GM21423 (cell line): ENCODE data around the gene SLC39A12.

Source experiments
- ATAC-seq: cut with Tn5 transposase; IDR thresholded peaks from one replicate; pipeline ENCODE4 v1.9.1; 2021; ENCODE audit warnings: mild to moderate bottlenecking, moderate library complexity; ENCODE audit not compliant: unreplicated experiment

SLC39A12 gene

DNA sequence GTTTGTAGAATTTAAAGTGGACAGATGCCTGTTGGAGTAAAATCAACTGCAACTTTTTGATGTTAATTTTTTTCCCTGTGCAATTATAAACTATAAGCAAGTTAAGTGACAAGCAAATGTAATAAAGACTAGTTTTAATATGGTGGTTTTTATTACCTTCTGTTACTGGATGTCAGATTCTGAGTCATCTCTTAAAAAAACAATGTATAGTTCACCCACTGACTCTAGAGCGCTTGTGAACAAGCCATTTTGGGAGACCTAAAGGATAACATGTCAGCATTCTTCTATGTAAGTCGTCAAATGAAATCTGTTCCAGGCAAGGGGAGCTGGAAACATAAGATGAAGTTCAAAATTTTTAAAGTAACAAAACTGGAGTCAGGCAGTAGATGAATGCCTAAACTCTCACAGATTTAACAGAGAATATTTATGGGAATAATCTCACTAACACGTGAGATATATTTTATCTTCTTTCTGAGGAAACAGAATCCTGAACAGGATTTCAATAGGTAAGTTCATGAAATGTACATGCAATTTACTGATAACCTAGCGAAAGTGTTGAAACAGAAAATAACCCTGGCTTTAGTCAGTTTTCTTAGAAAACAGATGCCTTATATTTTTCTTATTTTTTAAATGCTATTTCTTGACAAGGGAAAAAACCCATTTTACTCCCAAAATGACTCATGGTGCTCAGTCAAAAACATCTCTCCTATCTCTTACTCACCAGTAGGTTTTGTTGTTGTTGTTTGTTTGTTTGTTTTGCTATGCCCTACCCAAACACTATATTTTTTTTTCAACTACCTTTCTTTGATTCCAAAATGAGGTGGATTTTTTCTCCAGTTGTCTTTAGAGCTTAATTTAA, 91.7 kb downstream of the SLC39A12 start:
- no peak for ATAC-seq

DNA sequence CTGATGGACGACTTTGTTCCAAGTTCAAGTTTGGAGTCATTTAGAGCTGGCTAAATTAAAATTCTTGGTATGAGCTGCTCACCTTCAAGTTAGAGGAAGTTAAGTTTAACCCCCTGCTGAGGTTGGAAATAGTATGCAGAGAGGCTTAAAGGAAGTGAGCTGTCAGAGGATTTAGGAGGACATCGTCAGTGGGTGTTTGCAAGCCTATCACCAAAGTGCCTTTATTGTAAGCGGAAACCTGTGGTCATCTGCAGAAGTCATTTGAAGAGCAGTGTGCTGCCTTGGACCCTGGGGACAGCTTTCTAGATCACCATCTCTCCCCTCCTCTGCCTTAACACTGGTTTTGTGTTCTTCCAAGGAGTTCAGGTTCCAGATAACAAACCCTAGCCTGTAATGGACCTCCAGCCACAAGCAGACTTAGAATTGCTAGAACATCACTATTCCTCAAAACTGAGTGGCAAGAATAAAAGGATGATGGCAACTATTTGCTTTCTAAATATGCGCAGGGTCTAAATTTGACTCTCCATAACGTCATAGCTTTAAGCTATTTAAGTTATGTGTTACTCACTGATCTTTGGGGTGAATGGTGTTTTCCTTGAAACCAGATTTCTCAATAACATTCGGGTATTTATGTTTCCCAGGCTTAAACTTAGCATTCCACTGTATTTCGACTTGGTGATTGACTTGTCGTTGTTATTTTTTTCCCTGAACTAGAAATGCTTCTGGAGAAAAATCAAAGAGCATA, 93.4 kb downstream of the SLC39A12 start:
- no peak for ATAC-seq

DNA sequence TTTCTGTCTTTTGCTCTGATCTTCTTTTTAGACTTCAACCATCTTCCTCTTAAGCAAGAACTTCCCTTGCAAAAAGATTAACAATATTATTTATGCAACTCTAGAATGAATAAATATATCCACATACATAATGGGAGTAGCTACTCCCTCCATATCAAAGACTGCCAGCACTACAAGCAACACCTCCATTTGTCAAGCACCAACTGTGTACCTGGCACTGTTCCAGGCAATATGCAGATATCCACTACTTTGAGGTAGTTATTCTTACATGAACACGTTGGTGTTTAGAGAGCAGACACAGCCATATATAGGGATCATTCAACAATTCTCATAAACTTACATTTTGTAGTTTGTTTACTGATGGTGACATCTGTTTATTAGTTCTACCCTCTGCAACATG, 104.9 kb downstream of the SLC39A12 start:
- no peak for ATAC-seq

DNA sequence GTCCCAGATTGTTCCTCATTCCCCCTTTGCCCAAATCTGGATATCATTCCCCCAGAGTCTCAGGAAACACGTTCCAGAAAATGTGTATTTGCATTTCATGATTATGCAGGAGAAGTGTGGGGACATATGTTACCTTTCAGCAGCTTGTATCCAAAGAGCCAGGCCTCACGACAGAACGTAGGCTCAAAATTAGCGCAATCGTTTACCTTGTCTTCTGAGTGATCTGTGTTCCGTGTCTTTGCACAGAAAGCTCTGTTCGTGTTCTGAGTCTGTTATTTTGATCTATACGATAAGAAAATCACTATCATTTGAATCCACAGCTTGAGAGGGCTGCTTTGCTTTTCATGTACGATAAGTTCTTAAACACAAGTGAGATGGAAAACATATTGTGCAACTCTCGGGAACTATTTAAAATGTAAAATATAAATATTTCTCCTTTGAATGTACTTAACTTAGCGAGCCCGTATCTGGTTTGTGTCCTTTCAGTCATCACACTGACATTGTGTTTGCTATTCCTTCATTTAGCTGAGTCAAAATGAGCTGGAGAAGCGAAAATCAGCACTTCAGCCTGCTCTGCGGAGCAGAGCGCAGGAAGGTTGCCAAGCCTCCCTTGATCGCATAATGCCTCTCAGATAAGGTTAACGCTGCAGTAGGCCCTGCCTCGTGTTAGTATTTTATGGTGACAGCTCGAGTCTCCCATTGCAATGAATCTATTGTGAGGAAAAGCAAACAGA, 108.3 kb downstream of the SLC39A12 start:
- ATAC-seq, result no peak

DNA sequence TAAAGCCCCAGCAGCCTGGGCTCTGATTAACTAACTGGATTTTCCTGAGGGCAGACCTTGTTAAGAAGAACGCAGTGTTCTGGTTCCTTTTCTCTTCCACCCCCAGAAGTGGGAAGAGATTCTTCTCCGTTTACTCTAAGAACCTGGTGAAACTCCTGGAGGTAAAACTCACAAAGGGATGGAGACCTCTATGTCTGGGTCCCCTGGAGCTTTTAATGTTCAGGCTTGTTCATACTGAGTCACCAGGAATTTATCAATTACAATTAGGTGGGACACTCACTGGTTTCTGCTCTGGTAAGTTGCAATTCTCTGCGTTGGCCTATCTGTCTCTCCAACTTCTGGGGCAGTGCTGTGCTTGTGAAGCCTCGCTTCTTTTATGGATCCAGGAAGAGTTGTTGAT, 115.2 kb downstream of the SLC39A12 start:
- ATAC-seq, result no peak

DNA sequence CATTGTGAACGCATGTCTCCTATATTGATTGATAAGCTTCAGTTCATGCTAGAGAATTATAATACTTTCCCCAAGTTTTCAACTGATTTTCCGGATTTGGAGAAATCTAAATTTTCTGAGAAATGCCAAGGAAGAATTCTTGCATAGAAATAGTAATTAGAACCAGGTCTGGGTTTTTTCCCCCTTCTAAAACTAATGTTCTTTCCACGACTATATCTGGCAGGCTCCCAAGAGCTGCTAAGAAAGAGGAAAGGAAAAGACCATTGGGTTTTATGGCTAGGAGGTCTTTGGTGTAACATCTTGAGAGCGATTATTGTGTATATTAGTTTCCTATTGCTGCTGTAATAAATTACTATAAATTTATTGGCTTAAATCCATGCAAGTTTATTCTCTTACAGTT, 116.7 kb downstream of the SLC39A12 start:
- ATAC-seq, result no peak

DNA sequence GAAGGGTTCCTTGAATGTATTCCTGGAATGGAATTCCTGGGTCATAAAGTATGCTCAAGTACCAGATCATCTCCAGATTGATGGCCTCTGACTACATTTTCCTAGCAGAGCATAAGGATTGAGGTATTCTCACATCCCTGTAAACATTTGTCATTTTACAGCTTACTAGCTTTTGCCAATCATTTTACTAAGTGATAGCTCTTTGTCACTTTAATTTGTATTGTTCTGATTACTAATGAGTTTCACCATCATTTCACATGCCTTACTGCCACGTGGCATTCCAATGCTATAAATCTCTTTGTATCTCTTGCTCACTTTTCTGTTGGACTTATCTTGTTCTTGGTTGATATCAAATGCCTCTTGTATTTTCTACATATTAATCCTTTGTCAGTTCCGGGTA, 119.9 kb downstream of the SLC39A12 start:
- no peak for ATAC-seq

DNA sequence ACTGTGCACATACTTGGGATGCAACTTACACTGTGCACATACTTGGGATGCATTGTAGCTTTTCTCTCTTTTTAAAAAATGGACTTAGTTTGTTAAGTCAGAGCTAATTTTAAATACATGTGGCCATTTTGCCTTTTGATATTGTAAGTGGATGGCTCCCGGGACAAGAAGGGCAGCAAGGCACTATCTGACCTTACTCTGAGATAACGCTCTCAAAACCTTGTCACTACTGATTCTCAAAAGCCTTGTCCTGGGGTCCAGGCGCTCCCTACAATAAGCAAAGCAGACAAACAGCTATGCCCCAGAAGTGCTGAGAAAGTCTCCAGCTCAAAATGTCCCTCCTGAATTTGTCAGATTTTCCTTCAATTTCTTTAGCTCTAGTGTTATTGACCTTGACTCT, 121.6 kb downstream of the SLC39A12 start:
- ATAC-seq, result no peak

DNA sequence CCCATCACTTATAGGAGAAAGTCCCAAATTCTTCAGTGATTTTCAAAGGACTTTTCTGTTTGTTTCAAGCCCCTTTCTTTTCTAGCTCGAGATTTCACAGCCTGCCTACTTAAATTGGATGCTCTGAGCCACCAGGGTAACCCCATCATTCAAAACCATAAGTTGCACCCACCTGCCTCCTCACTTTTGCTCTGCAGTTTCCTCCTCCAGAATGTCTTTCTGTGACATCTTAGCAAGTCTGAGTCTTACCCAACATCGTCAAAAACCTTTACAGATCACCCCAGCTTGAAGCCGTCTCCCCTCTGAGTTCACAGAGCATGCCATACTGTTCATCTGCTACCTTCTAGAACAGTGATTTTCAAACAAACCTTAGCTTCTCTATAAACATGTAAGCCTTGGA, 124.2 kb downstream of the SLC39A12 start:
- no peak for ATAC-seq

DNA sequence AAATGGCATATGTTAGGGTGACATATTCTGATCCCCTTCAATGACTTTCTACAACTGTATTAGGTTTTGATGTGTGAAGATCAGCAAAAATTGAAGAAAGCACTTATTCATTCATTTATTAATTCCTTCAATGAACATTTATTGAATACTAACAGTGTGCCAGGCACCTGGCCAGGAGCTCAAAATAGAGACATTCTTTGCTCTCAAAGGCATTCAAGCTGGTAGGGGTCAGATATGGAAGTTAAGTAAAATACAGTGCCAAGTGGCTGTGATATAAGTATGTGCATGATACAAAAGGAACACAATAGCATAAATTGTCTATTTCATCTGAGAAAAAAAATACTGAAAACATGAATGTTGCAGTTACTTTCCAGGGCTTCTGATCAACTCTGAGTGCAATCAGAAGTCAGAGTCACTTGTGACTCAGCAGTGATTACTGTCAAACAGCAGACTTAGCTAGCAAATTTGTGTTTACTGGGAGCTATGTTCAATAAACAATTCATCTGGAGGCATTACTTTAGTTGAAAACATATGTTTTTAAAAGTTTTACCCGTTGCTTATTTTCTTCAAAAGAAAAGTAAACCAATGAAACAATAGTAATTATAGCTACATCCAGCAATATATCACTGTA, 128.1 kb downstream of the SLC39A12 start:
- no peak for ATAC-seq

DNA sequence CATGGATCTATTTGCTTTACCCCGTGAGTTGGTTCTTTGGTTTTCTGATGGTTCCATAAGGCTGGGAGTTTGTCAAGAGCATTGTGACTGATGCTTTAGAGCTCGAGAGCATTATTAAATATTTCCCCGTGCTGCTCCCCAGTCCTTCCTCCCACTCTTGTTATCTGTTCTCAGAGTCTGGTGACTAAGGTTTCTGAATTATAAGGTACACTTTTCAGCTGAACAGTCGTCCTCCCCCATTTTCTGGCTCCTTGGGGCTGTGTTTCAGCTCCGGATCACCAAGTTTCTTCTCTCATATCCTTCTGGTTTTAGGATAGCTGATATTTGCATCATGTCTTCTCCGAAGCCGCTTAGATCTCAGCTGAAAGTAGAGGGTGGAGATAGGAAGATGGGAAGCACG, 130.7 kb downstream of the SLC39A12 start:
- no peak for ATAC-seq

DNA sequence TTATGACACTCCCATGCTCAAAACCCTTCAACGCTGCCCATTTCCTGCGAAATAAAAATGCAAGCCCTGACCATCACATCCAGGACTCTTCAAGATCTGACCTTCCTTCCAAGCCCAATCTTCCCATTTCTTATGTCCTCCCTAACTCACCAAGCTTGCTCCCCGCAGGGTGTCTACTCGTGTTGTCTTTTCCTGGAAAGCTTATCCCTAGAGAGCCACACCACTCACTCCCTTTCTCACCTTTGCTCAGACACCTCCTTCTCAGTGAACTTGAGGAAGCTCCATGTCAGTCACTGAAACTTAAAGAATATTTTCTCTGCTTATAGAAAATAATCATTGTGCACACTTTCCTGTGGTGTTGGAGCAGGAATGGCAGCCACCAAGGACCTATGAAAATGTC, 134.1 kb downstream of the SLC39A12 start:
- no peak for ATAC-seq

DNA sequence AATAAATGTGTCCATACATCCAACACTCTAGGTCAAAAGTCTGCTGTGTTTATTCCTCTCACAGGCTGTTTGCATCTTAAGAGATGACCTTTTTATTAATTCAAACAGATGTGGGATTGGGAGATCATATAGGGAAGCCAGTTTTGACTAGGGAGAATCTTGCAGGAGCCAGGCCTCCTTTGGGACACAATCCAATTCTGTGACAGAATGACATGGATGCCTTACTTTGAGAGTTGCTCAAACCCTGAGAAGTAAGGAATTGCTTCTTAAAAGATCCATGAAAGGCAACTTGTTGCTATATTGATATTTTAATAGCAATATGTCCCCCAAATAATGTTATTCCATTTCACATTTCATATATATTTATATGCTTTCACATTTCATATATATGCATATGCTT, 135.0 kb downstream of the SLC39A12 start:
- no peak for ATAC-seq

DNA sequence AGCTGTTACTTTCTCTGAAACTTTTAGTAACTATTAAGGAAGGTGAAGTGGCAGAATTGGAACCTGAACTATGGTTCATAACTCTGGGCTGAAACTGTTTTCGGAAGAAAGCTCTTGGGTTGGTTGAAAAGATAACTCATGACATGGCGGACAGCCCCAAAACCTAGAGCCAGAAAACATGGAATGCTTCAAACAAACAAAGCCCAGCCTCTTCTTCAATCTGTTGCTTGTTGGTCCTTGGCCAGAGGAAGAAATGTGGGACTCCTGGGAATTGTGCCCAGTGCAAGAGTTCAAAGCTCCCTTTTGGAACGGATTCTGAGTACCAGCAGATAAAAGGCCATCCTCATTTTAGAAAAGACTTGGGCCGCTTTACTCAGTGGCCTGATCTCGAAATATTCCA, 135.6 kb downstream of the SLC39A12 start:
- ATAC-seq, result no peak
